ENCODE measurements around the gene UCN. TPM values are rescaled to one million over a fixed set of nuclear protein-coding genes. Genes with fewer than 3 reads are reported as not detected.

UCN gene
- total and polyA plus RNA-seq, 2 of the 4 experiments (the other 2 are of a cell fraction): 0.22 TPM; not detected in 1

DNA sequence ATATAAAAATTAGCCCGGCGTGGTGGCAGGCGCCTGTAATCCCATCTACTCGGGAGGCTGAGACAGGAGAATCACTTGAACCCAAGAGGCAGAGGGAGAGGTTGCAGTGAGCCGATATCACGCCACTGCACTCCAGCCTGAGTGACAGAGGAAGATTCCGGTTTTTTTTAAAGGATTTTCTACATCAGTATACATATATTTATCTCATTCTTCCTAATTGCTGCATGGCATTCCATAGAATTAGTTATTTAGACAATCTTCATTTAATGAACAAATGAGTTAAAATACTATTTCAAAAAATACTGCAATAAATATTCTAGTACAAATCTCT is 46.3 kb upstream of the UCN start:
- Histone ChIP-seq H3K56ac (ENCODE audit: extremely low read depth, insufficient read depth, low read length) (no peak overlapping the region), H4K20me1 (ENCODE audit: insufficient read depth, low read length) (no peaks in the 10 kb centered on the region; the same call in 1 of the 2 replicates), H3K9me3 (ENCODE audit: control insufficient read depth, insufficient read depth, low read length) (no peaks in the 10 kb centered on the region), H2BK120ac (ENCODE audit: low read depth, low read length) (no peak overlapping the region), H3K4ac (ENCODE audit: low read depth, low read length) (no peak overlapping the region), H2BK5ac (ENCODE audit: low read depth, low read length, poor library complexity, severe bottlenecking) (no peak overlapping the region), H2BK20ac (ENCODE audit: low read depth, low read length) (no peak overlapping the region), H3K4me3 (ENCODE audit: insufficient read depth, low read depth, low read length) (no peak overlapping the region), H3K27ac (ENCODE audit: insufficient read depth, low read length) (no peak overlapping the region), H3K9me1 (ENCODE audit: insufficient read depth, low read length) (no peaks in the 10 kb centered on the region; the same call in 1 of the 2 replicates), H3K4me2 (ENCODE audit: low read depth, low read length) (no peak overlapping the region), H3K9ac (ENCODE audit: low read depth, low read length) (no peak overlapping the region), H3K27me3 (ENCODE audit: control insufficient read depth, insufficient read depth, low read length) (no peaks in the 10 kb centered on the region), H3K4me1 (ENCODE audit: control insufficient read depth, insufficient read depth, low read length) (peaks cover 8% of the 10 kb centered on the region), H2BK15ac (ENCODE audit: low read depth, low read length) (no peak overlapping the region), H2AK9ac (replicated peaks; ENCODE audit: low read depth, low read length, poor library complexity) (no peak overlapping the region), H4K91ac (ENCODE audit: insufficient read depth, low read depth, low read length) (no peak overlapping the region), H2AFZ (replicated peaks; ENCODE audit: low read length, poor library complexity) (no peak overlapping the region), H3K14ac (replicated peaks; ENCODE audit: low read depth, low read length) (no peak overlapping the region), H4K8ac (ENCODE audit: low read depth in 2 of 2, low read length in 2 of 2) (no peak overlapping the region), H3K79me1 (ENCODE audit: low read depth in 1 of 2, low read length in 2 of 2) (peaks cover 21 to 49% of the 10 kb centered on the region in 2 experiments), H3K23ac (ENCODE audit: low read depth, low read length) (no peak overlapping the region), H4K5ac (ENCODE audit: low read depth, low read length) (no peak overlapping the region), H2AK5ac (ENCODE audit: low read depth, low read length) (no peak overlapping the region), H3K18ac (ENCODE audit: low read depth, low read length) (no peak overlapping the region), H3K36me3 (ENCODE audit: control insufficient read depth, insufficient read depth, low read length) (no peaks in the 10 kb centered on the region)
- ChIA-PET CTCF (interaction anchor here (0.6 kb wide), 1 partner anchor 15 kb away, joined by 3 read pairs; no protein-coding TSS in a partner anchor), POLR2A (ENCODE audit: unreplicated experiment) (no interaction called here)
- in situ Hi-C loops (cut with MboI; ENCODE audit: low sequenced_read_pairs) (no loop called here), dilution Hi-C loops (cut with HindIII; ENCODE audit: low sequenced_read_pairs, unreplicated experiment) (no loop called here), intact Hi-C loops (cut with micrococcal nuclease) (no loop called here)
- no CpG with 5 or more reads among the region's 7 CpGs for WGBS, 2 experiments (ENCODE audit: extremely low coverage in 2 of 2, insufficient read length in 1 of 2)
- DNase-seq (no peak), ATAC-seq (ENCODE audit: low read depth) (no peak)
- no peak for TF ChIP-seq MAZ (IDR thresholded peaks at IDR 0.05; ENCODE audit: borderline replicate concordance, low read depth, low read length)
- no peak for TF ChIP-seq POLR2A (IDR thresholded peaks at IDR 0.05; ENCODE audit: low read depth, low read length)
- TF ChIP-seq RAD21 (IDR thresholded peaks at IDR 0.05; ENCODE audit: low read length): no peak
- no peak for TF ChIP-seq RCOR1 (IDR thresholded peaks at IDR 0.05; ENCODE audit: insufficient replicate concordance, low read length)
- no peak for TF ChIP-seq MXI1 (IDR thresholded peaks at IDR 0.05; ENCODE audit: borderline replicate concordance, low read depth, low read length)
- TF ChIP-seq FOS (IDR thresholded peaks at IDR 0.05; ENCODE audit: low read depth, low read length): no peak
- BruUV-seq (replicated peaks): no TSS peak

All from IMR-90 (cell line).